IMR-90 (cell line): ENCODE measurements around the gene PPP3CB. TPM values are rescaled to one million over a fixed set of nuclear protein-coding genes. Genes with fewer than 3 reads are reported as not detected.

ENCODE experiments used
- ATAC-seq: fragments of 200-7000 bp; cut with Tn5 transposase; 2 replicates; pipeline ENCODE4 v1.9.1; 2020; ENCODE audit warnings: low read depth, mild to moderate bottlenecking, moderate library complexity
- BruUV-seq: library from RNA; stranded (reverse); fragments of 400-500 nt; replicated peaks from 2 replicates; lab custom pipeline; 2021; lab: Mats Ljungman, UMichigan
- CTCF ChIA-PET: fragments of 300-600 bp; formaldehyde crosslinking; extraction: SDS; loops from one replicate; lab custom pipeline; 2021; ENCODE audit warnings: antibody characterized with exemption; lab: Yijun Ruan, JAX
- POLR2A ChIA-PET: fragments of 300-600 bp; sonication (Branson Sonifier 250); formaldehyde crosslinking; loops from one replicate; lab custom pipeline; 2022; ENCODE audit warnings: antibody characterized with exemption; ENCODE audit not compliant: unreplicated experiment; lab: Charles Lee
- DNase-seq: peaks from one replicate; pipeline ENCODE4 v3.0.0; 2013
- H2AFZ ChIP-seq: replicated peaks from 2 replicates; pipeline ENCODE3; 2013; ENCODE audit warnings: low read length, mild to moderate bottlenecking; ENCODE audit not compliant: poor library complexity
- H2AK5ac ChIP-seq: 2 replicates; pipeline ENCODE4 v1.6.1; 2013; ENCODE audit warnings: low read depth, low read length, inconsistent platforms
- H2AK9ac ChIP-seq: replicated peaks from 2 replicates; pipeline ENCODE3; 2013; ENCODE audit warnings: mild to moderate bottlenecking, low read depth, low read length, moderate library complexity; ENCODE audit not compliant: poor library complexity
- H2BK120ac ChIP-seq: 2 replicates; pipeline ENCODE4 v1.6.1; 2013; ENCODE audit warnings: low read depth, low read length, inconsistent platforms
- H2BK15ac ChIP-seq: 3 replicates; pipeline ENCODE4 v1.6.1; 2013; ENCODE audit warnings: low read depth, low read length, inconsistent platforms
- H2BK20ac ChIP-seq: 2 replicates; pipeline ENCODE4 v1.6.1; 2013; ENCODE audit warnings: low read depth, mild to moderate bottlenecking, inconsistent platforms, low read length, moderate library complexity
- H2BK5ac ChIP-seq: 2 replicates; pipeline ENCODE4 v1.6.1; 2013; ENCODE audit warnings: mild to moderate bottlenecking, low read depth, low read length, inconsistent platforms; ENCODE audit not compliant: poor library complexity, severe bottlenecking
- H3K14ac ChIP-seq: replicated peaks from 2 replicates; pipeline ENCODE4 v1.6.1; 2013; ENCODE audit warnings: low read depth, low read length, inconsistent platforms
- H3K18ac ChIP-seq: 2 replicates; pipeline ENCODE4 v1.6.1; 2013; ENCODE audit warnings: low read depth, low read length, control low read depth
- H3K23ac ChIP-seq: 2 replicates; pipeline ENCODE4 v1.6.1; 2013; ENCODE audit warnings: low read depth, low read length, inconsistent platforms
- H3K27ac ChIP-seq: 2 replicates; pipeline ENCODE4 v1.5.1; 2013; ENCODE audit warnings: mild to moderate bottlenecking, control low read depth, low read length; ENCODE audit not compliant: insufficient read depth
- H3K27me3 ChIP-seq: 2 replicates; pipeline ENCODE4 v1.6.1; 2013; ENCODE audit warnings: low read length; ENCODE audit not compliant: control insufficient read depth, insufficient read depth
- H3K36me3 ChIP-seq: 2 replicates; pipeline ENCODE4 v1.6.1; 2013; ENCODE audit warnings: low read length, mixed read lengths; ENCODE audit not compliant: control insufficient read depth, insufficient read depth
- H3K4ac ChIP-seq: 2 replicates; pipeline ENCODE4 v1.6.1; 2013; ENCODE audit warnings: low read depth, low read length, inconsistent platforms
- H3K4me1 ChIP-seq: 2 replicates; pipeline ENCODE4 v1.6.1; 2013; ENCODE audit warnings: low read length, mixed read lengths; ENCODE audit not compliant: control insufficient read depth, insufficient read depth
- H3K4me2 ChIP-seq: 2 replicates; pipeline ENCODE4 v1.6.1; 2013; ENCODE audit warnings: low read depth, mild to moderate bottlenecking, control low read depth, low read length, moderate library complexity
- H3K4me3 ChIP-seq: 2 replicates; pipeline ENCODE4 v1.5.1; 2013; ENCODE audit warnings: low read depth, mild to moderate bottlenecking, control low read depth, low read length, moderate library complexity; ENCODE audit not compliant: insufficient read depth
- H3K56ac ChIP-seq: 2 replicates; pipeline ENCODE4 v1.6.1; 2013; ENCODE audit warnings: low read length, inconsistent platforms; ENCODE audit not compliant: insufficient read depth; ENCODE audit errors: extremely low read depth
- H3K79me1 ChIP-seq, 2 experiments: 2 replicates each; pipeline ENCODE4 v1.6.1; 2013; ENCODE audit warnings: low read length in 2 of 2, inconsistent platforms in 1 of 2, low read depth in 1 of 2
- H3K9ac ChIP-seq: 2 replicates; pipeline ENCODE4 v1.6.1; 2013; ENCODE audit warnings: low read depth, low read length, control low read depth
- H3K9me1 ChIP-seq: 2 replicates; pipeline ENCODE4 v1.6.1; 2013; ENCODE audit warnings: low read length, inconsistent platforms; ENCODE audit not compliant: insufficient read depth
- H3K9me3 ChIP-seq: 2 replicates; pipeline ENCODE4 v1.6.1; 2013; ENCODE audit warnings: low read length; ENCODE audit not compliant: control insufficient read depth, insufficient read depth
- H4K20me1 ChIP-seq: 2 replicates; pipeline ENCODE4 v1.6.1; 2013; ENCODE audit warnings: low read length, inconsistent platforms; ENCODE audit not compliant: insufficient read depth
- H4K5ac ChIP-seq: 2 replicates; pipeline ENCODE4 v1.6.1; 2013; ENCODE audit warnings: mild to moderate bottlenecking, low read depth, low read length, control low read depth
- H4K8ac ChIP-seq, 2 experiments: 2 replicates each; pipeline ENCODE4 v1.6.1; 2013; ENCODE audit warnings: low read depth in 2 of 2, low read length in 2 of 2, control low read depth in 1 of 2, inconsistent platforms in 1 of 2
- H4K91ac ChIP-seq: 2 replicates; pipeline ENCODE4 v1.6.1; 2013; ENCODE audit warnings: low read depth, low read length, inconsistent platforms; ENCODE audit not compliant: insufficient read depth
- BHLHE40 ChIP-seq: fragments of 150-350 bp; IDR thresholded peaks from 2 replicates; pipeline ENCODE4 v1.6.1; 2016; ENCODE audit warnings: mild to moderate bottlenecking, low read depth, low read length
- CEBPB ChIP-seq: IDR thresholded peaks from 2 replicates; pipeline ENCODE4 v1.6.1; 2012; ENCODE audit warnings: low read depth, low read length, improper control_type of control experiment
- CHD1 ChIP-seq: IDR thresholded peaks from 2 replicates; pipeline ENCODE4 v1.6.1; 2012; ENCODE audit warnings: low read depth, low read length, improper control_type of control experiment
- CTCF ChIP-seq: conservative IDR thresholded peaks from 2 replicates; pipeline ENCODE4 v1.5.1; 2012; ENCODE audit warnings: mild to moderate bottlenecking, low read depth, low read length, improper control_type of control experiment
- ELK1 ChIP-seq: fragments of 150-350 bp; IDR thresholded peaks from 2 replicates; pipeline ENCODE4 v1.6.1; 2016; ENCODE audit warnings: low read depth, mild to moderate bottlenecking, low read length, moderate library complexity, borderline replicate concordance
- FOS ChIP-seq: fragments of 150-350 bp; IDR thresholded peaks from 2 replicates; pipeline ENCODE4 v1.6.1; 2016; ENCODE audit warnings: low read depth, low read length
- MAFK ChIP-seq: IDR thresholded peaks from 2 replicates; pipeline ENCODE4 v1.6.1; 2012; ENCODE audit warnings: low read depth, low read length, improper control_type of control experiment
- MAZ ChIP-seq: IDR thresholded peaks from 2 replicates; pipeline ENCODE4 v1.6.1; 2012; ENCODE audit warnings: low read depth, mild to moderate bottlenecking, low read length, improper control_type of control experiment, moderate library complexity, borderline replicate concordance
- MXI1 ChIP-seq: IDR thresholded peaks from 2 replicates; pipeline ENCODE4 v1.6.1; 2012; ENCODE audit warnings: low read depth, mild to moderate bottlenecking, low read length, moderate library complexity, borderline replicate concordance
- NFE2L2 ChIP-seq: fragments of 150-350 bp; IDR thresholded peaks from 2 replicates; pipeline ENCODE4 v1.6.1; 2016; ENCODE audit warnings: low read depth, mild to moderate bottlenecking, low read length
- POLR2A ChIP-seq: IDR thresholded peaks from 2 replicates; pipeline ENCODE4 v1.6.1; 2012; ENCODE audit warnings: mild to moderate bottlenecking, low read depth, low read length
- RAD21 ChIP-seq: IDR thresholded peaks from 2 replicates; pipeline ENCODE4 v1.6.1; 2012; ENCODE audit warnings: low read length, improper control_type of control experiment
- RCOR1 ChIP-seq: IDR thresholded peaks from 2 replicates; pipeline ENCODE4 v1.6.1; 2012; ENCODE audit warnings: mild to moderate bottlenecking, low read length, improper control_type of control experiment; ENCODE audit not compliant: insufficient replicate concordance
- RFX5 ChIP-seq: IDR thresholded peaks from 2 replicates; pipeline ENCODE4 v1.8.0; 2012; ENCODE audit warnings: low read depth, mild to moderate bottlenecking, low read length, moderate library complexity
- SMC3 ChIP-seq: fragments of 150-350 bp; IDR thresholded peaks from 2 replicates; pipeline ENCODE4 v1.6.1; 2016; ENCODE audit warnings: low read depth, mild to moderate bottlenecking, antibody characterized with exemption, low read length, moderate library complexity
- USF2 ChIP-seq: fragments of 150-350 bp; IDR thresholded peaks from 2 replicates; pipeline ENCODE4 v1.6.1; 2017; ENCODE audit warnings: mild to moderate bottlenecking, antibody characterized with exemption, low read length, low read depth
- WGBS, 2 experiments: methylation state at CpG; one replicate each; pipeline versions ENCODE4 v1.1.5 to v1.1.7; 2013; ENCODE audit warnings: missing lambda C conversion rate in 2 of 2; ENCODE audit not compliant: insufficient read length in 1 of 2; ENCODE audit errors: extremely low coverage in 2 of 2; 5-methylcytosine and 5-hydroxymethylcytosine counted together
- dilution Hi-C: fragments of 300-500 bp; cut with HindIII; formaldehyde crosslinking; loops from one replicate; pipeline ENCODE4 v1.14.3; 2018; ENCODE audit warnings: low sequenced_read_pairs; ENCODE audit not compliant: unreplicated experiment
- in situ Hi-C: fragments of 300-500 bp; cut with MboI; formaldehyde crosslinking; loops from 3 replicates; pipeline ENCODE4 v1.14.3; 2019; ENCODE audit warnings: low sequenced_read_pairs, inconsistent platforms, mixed read lengths
- intact Hi-C: fragments of 100-400 bp; cut with micrococcal nuclease; formaldehyde crosslinking; loops from 2 replicates; pipeline ENCODE4 v1.10.0; 2022
- polyA plus RNA-seq, 3 experiments: library from polyadenylated mRNA; depleted of rRNA; stranded (reverse); fragments of >200 nt; gene quantifications; 2 replicates each; pipeline ENCODE4 v1.2.3, GENCODE V29; 2012; ENCODE audit warnings: low replicate concordance in 1 of 3
- total RNA-seq: library from RNA; depleted of rRNA; stranded (reverse); fragments of >200 nt; gene quantifications from 2 replicates; pipeline ENCODE4 v1.2.3, GENCODE V29; 2012

PPP3CB gene
- total and polyA plus RNA-seq, 2 of the 4 experiments (the other 2 are of a cell fraction), result 22.9 to 36.4 TPM

- Histone ChIP-seq H3K9ac (no peak overlapping the region), H3K4me1 (no peaks in the 10 kb centered on the region), H3K23ac (no peak overlapping the region), H2BK120ac (no peak overlapping the region), H3K36me3 (no peaks in the 10 kb centered on the region; the same call in 1 of the 2 replicates), H3K9me3 (no peaks in the 10 kb centered on the region), H4K20me1 (peaks cover 36% of the 10 kb centered on the region), H3K56ac (no peak overlapping the region), H3K27me3 (no peaks in the 10 kb centered on the region), H3K4me3 (no peak overlapping the region), H2AK5ac (no peak overlapping the region), H3K4me2 (no peak overlapping the region), H3K27ac (no peak overlapping the region), H2AK9ac (no peak overlapping the region), H2BK5ac (no peak overlapping the region), H4K8ac (no peak overlapping the region), H4K5ac (no peak overlapping the region), H3K4ac (no peak overlapping the region), H3K18ac (no peak overlapping the region), H2AFZ (no peak overlapping the region), H2BK20ac (no peak overlapping the region), H3K79me1 (peaks cover 27 to 58% of the 10 kb centered on the region in 2 experiments), H3K9me1 (peaks cover 6% of the 10 kb centered on the region), H4K91ac (no peak overlapping the region), H2BK15ac (no peak overlapping the region), H3K14ac (no peak overlapping the region)
- ATAC-seq, result no peak
- ChIA-PET POLR2A (interaction anchor here (0.5 kb wide), 1 partner anchor 48 kb away, joined by 3 read pairs; no protein-coding TSS in a partner anchor), CTCF (no interaction called here)
- in situ Hi-C loops (no loop called here), intact Hi-C loops (no loop called here), dilution Hi-C loops (no loop called here)
- WGBS, 2 experiments, result no CpG with 5 or more reads among the region's 4 CpGs
- no TSS peak for BruUV-seq
- TF ChIP-seq CTCF, result no peak
- TF ChIP-seq SMC3, result no peak
- TF ChIP-seq MAFK, result no peak
- TF ChIP-seq CHD1, result no peak
- TF ChIP-seq FOS, result no peak
- TF ChIP-seq USF2, result no peak
- TF ChIP-seq RCOR1, result no peak
- no peak for TF ChIP-seq MAZ
- TF ChIP-seq RFX5, result no peak
- TF ChIP-seq NFE2L2, result no peak
- no peak for TF ChIP-seq RAD21
- no peak for TF ChIP-seq POLR2A
- TF ChIP-seq ELK1, result no peak
- no peak for TF ChIP-seq BHLHE40
- no peak for TF ChIP-seq MXI1
- no peak for TF ChIP-seq CEBPB
- no peak for DNase-seq
Measured at GRCh38 chr10:73408978-73409521, 86.8 kb downstream of the PPP3CB start.
